GM12873 (cell line): Measurements from ENCODE around the gene KCNQ5.

Experiments
- CTCF ChIP-seq: IDR thresholded peaks from 2 replicates; pipeline ENCODE4 v1.5.1; 2012; ENCODE audit warnings: low read depth, mild to moderate bottlenecking, moderate library complexity, low read length, control low read depth; ENCODE audit not compliant: insufficient read depth; ENCODE audit errors: missing control alignments

Gene KCNQ5

GRCh38 chr6:72886170-72886569, 264.3 kb downstream of the KCNQ5 start:
- no peak for TF ChIP-seq CTCF

- TF ChIP-seq CTCF = no peak
These were observed 268.4 kb downstream of the KCNQ5 start for GRCh38 chr6:72890233-72890632.

GRCh38 chr6:72890671-72891070, 268.8 kb downstream of the KCNQ5 start:
- TF ChIP-seq CTCF = no peak

GRCh38 chr6:72892901-72893300, 271.0 kb downstream of the KCNQ5 start:
- TF ChIP-seq CTCF = no peak

DNA sequence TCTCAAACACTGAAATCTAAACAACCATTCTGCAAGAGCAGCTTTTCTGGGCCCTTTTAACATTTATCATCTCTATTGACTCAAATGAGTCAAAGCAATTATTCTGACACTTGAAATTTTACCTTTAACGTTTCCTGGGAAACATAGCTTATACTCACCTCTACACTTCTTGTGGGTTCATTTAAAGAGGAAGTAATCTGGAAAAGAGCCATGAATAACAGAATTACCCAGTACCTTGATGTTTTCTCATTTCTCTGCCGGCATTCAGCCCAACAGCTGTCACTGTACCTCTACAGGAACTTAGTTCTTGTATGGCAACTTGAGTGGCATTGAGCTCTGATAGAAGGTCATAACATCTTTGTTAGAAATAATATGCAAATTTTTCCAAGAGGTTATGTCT, 272.2 kb downstream of the KCNQ5 start:
- TF ChIP-seq CTCF = no peak

- no peak for TF ChIP-seq CTCF
These were observed 284.0 kb downstream of the KCNQ5 start for GRCh38 chr6:72905705-72906478.

GRCh38 chr6:72911463-72912155, 289.7 kb downstream of the KCNQ5 start:
- no peak for TF ChIP-seq CTCF
